Activated T-cell treated with anti-CD3 and anti-CD28 coated beads, Interleukin-2, amount 50 U/mL, for 48 hours (primary cell): Measurements from ENCODE around the gene SLC45A3.
"Not testable (repeated sequence)": the region's sequence is repeated elsewhere in the genome, so short reads cannot be mapped to it uniquely, and the experiment has no call there.

Source experiments
- DNase-seq, 2 experiments: peaks; one replicate each; pipeline ENCODE4 v3.0.0-alpha.2; 2020

SLC45A3 gene

DNA sequence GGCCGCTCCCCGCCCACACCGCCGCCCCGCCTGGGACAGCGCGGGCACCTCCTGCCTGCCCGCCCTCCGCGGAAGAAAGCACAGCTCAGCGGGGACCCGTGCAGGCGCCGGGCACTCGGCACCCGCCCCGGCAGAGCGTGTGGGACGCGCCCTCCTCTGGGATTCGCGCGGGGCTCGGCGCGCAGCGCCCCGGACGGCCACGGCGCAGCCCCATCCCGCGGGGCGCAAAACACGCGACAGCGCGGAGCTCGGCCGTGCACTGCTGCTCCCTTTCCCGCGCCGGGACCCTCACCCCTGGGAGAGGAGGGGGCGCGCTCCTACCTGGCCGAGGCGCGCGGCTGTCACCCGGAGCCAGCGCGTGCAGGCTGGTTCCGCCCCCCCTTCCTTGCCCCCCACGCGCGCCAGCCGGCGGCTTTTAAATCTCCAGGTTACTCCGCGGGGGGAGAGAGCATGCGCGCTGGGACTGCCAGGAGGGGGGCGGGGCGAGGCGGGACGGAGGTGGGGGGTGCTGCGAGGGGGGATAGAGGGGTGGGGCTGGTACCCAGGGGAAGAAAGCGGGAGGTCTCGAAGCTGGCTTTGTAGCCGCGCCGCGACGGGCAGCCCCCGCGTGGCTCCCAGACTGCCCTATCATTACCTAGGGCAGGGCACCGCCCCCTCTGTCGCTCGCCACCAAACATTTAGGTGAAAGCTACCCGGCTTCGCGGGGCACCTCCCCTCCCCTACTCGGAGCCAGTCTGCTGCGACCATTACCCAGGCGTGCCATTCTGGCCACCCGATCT lies at the start of gene SLC45A3:
SLC45A3 (minus strand) TSS at position 437 of the 779 bp plus-strand sequence. CDS start 15,853 bp downstream, outside the sequence.
- peak; percentile 48 to 57 for DNase-seq

- no peak for DNase-seq
These were observed 46.4 kb upstream of the SLC45A3 start for GRCh38 chr1:205726619-205727125.

GRCh38 chr1:205725514-205725913 lies 45.2 kb upstream of the SLC45A3 start:
- no peak for DNase-seq

GRCh38 chr1:205720740-205721139 lies 40.4 kb upstream of the SLC45A3 start:
- not testable (repeated sequence) for DNase-seq

GRCh38 chr1:205719762-205720161 lies 39.5 kb upstream of the SLC45A3 start:
- no peak for DNase-seq

- DNase-seq = no peak
These were observed 38.7 kb upstream of the SLC45A3 start for GRCh38 chr1:205719015-205719414.

DNA sequence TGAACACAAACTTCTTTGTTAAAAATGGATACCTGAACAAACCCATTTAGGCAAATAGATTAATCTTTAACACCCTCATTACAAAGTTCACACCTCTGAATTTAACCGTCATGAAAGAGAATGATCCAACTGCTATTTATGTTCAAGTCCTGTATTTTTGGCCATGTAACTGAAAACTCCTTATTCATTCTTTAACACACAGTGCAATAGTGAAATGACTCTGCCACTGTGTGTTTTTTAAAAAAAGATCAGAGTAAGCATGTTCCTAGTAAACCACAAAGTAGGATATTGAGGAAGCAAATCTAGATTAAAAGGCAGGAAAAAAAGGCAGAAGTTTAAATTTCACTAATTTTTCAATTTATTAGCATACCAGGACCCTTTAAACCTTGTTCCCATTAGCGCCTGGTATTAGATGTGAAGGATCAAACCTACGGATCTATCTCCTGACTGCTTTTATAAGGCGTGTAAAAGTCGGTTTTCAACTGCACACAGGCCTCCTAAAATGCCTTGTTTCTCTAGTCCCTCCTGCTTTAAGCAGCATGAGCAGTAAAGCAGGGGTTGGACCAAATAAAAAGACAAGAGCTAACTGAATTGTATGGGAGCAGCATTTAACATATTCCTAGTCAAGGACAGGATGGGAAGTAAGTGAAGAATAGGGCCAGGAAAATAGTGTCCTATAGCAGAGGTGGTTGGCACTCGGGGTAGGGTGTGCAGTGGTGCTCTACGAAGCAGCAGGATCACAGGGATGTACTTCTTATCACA lies 36.2 kb upstream of the SLC45A3 start:
- DNase-seq = no peak

- no peak for DNase-seq
These were observed 35.3 kb upstream of the SLC45A3 start for GRCh38 chr1:205715628-205716027.

- DNase-seq = no peak
These were observed 34.6 kb upstream of the SLC45A3 start for GRCh38 chr1:205714906-205715246.

GRCh38 chr1:205714190-205714905 lies 34.0 kb upstream of the SLC45A3 start:
- DNase-seq = no peak

DNA sequence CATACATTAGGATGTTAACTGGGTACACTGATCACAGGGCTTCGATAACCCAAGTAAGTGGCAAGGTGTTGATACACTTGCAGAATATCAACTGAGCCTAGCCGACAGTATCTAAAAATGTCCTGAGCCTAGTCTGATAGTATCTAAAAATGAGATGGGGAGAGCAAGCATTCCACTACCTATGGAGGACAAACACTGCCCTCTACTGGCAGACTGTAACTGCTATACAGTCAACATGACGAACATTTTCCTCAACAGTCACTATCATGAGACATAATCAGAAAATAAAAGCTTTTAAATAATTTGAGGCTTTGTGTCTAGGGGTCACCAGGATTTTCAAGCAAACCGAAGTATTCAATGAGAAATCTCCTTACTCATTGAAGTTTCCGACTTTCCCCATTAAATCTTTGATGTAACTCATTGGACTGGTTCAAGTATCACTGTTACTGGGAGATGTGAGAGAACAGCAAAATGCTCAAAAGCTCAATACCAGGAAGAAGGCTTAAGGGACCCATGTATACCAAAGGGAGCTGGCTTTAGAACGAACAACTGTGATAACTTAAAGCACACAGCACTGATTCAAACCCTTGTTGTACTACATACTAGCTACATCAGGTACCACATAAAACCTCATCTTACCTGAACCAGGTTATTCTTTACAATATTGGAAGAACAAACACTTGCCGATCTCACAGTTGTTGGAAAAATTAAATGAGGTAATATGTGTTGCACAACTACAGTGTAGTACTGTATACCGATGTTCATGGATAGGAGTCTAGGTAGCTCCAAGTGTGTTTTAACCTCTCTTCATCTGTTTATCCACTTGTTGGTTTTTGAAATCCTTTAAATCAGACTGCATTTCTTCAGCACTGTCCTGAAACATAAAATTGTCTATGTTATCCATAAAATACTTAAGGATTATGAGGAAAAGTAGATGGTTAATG lies 31.1 kb upstream of the SLC45A3 start:
- DNase-seq = peak; percentile 38 to 53

- no peak for DNase-seq
These were observed 30.1 kb upstream of the SLC45A3 start for GRCh38 chr1:205710201-205711062.

- no peak for DNase-seq
These were observed 29.3 kb upstream of the SLC45A3 start for GRCh38 chr1:205709640-205710039.

DNA sequence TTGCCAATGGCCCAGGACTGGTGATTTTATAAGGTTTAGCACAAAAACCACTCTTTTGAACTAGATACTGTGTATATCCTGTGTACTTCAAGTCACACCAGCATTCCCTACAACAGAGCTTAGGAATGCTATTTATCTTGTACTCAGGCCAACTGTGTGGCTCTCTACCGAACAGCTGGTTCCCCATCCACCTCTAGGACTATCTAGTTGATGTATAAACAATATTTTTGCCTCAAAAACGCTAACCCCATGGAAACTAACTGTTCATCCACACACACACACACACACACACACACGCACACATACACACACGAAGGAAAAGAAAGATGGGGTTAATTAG lies 28.7 kb upstream of the SLC45A3 start:
- no peak for DNase-seq

GRCh38 chr1:205706601-205707502 lies 26.5 kb upstream of the SLC45A3 start:
- no peak for DNase-seq

DNA sequence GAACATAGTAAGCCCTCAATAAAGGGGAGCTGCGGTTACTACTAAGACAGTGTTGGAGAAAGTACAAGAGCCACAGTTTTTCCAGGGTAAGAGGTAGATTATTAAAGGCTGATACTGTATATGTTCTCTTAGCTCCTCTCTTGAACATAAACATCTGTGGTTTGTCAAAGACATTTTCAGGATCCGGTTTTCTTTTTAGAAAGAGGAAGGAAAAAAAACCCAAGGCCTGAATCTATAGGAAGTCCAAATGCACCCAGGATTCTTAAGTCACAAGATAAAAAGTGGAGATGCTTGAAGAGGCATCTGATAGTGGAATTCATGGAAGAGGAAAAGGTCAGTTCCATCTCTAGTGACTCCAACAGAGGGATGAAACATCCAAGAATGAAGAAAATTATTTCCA lies 24.6 kb upstream of the SLC45A3 start:
- no peak for DNase-seq

DNA sequence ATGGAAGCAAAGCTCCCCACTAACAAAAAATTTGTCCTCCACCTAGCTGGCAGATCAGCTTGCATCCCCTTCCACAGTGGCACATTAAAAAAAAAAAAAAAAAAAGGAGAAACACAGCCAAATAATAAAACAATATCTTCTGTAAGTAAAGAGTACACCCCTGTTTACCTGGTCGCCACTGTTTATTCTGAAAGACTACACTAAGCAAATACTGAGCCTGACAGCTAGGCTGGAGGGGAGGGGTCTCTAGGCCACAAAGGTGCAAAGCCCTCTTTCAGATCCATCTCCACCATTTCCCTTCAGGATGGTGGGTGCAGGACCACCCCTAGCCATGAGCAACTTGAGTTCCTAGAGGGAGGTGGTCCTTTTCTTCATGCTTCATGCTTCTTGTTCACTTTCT lies 22.8 kb upstream of the SLC45A3 start:
- DNase-seq = no peak

DNA sequence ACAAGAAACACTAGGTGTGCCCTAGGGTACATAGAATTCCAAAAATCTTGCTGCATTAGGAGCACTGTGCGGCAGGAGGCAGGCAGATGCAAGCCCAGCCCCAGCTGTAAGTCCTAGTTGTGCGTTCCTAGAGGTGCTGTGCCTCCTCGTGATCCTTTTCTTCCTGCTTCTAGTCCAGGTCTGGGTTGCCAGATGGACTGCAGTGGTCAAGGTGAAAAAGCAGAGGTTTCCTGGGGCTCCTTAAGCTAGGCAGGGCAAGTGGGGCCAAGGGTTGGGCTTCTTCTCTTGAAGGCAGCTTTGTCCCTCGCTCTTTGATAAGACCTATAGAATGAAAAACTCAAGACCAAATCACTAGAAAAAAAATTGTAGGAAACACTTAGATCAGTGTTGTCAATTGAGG lies 21.6 kb upstream of the SLC45A3 start:
- DNase-seq = no peak

GRCh38 chr1:205701420-205701819 lies 21.1 kb upstream of the SLC45A3 start:
- no peak for DNase-seq

- DNase-seq = no peak
These were observed 20.6 kb upstream of the SLC45A3 start for GRCh38 chr1:205700865-205701401.
